Measurements from ENCODE around the gene DMXL1. TPM values are rescaled to one million over a fixed set of nuclear protein-coding genes. Genes with fewer than 3 reads are reported as not detected.

The DMXL1 gene
- polyA plus RNA-seq, 1 of the 3 experiments (the other 2 are of a cell fraction): 6.6 TPM

DNA sequence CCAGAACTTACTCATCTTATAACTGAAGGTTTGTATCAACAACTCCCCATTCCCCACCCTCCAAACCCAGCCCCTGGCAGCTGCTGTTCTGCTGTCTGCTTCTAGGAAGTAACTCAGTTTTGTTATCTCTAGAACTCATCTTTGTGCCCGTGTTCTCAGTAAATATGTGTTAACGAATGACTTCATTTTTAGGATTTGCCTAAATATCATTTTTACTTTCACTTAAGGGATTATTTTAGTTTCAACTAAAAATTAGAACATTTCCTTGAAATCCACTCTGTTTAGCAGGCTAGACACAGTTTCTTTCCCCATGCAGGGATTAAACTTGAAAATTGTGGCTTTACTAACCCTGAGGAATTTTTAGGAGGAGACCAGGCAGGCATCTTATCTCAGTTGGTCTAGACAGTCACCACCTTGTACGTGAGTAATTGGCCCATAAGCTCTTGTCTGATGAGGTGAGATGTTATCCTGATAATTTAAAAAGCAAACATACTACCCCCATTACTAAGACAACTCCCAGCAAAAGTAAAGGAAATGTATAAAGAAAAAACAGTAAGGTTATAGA lies 216.7 kb downstream of the DMXL1 start (continued):
- TF ChIP-seq, protein P1, sequence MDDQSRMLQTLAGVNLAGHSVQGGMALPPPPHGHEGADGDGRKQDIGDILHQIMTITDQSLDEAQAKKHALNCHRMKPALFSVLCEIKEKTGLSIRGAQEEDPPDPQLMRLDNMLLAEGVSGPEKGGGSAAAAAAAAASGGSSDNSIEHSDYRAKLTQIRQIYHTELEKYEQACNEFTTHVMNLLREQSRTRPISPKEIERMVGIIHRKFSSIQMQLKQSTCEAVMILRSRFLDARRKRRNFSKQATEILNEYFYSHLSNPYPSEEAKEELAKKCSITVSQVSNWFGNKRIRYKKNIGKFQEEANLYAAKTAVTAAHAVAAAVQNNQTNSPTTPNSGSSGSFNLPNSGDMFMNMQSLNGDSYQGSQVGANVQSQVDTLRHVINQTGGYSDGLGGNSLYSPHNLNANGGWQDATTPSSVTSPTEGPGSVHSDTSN (IDR thresholded peaks at IDR 0.05): peak; percentile 12; the same call in 1 of the 2 replicates
- no peak for TF ChIP-seq TEAD4 (IDR thresholded peaks at IDR 0.05; ENCODE audit: borderline replicate concordance, insufficient read depth)
- TF ChIP-seq FOXM1 (IDR thresholded peaks at IDR 0.05; ENCODE audit: low read depth): no peak
- no peak for TF ChIP-seq MXI1 (IDR thresholded peaks at IDR 0.05; ENCODE audit: low read depth, low read length)
- no peak for TF ChIP-seq MAX (IDR thresholded peaks at IDR 0.05; ENCODE audit: low read depth)

- H3K79me2 ChIP-seq (ENCODE audit: insufficient read depth): peaks cover 54% of the 10 kb centered on the region
- peak overlapping the region; percentile 73; the same call in 1 of the 2 replicates for H3K4me2 ChIP-seq
Measured at GRCh38 chr5:119288379-119289033, 217.6 kb downstream of the DMXL1 start.

More at GRCh38 chr5:119288379-119289033, 217.6 kb downstream of the DMXL1 start:
- peak overlapping the region; percentile 45 to 86; a peak in 3 of 4 replicates for H3K27ac ChIP-seq (ENCODE audit: low read depth in 2 of 2, low read length in 1 of 2)
- no peaks in the 10 kb centered on the region for H3K9me3 ChIP-seq
- no peak overlapping the region for H2AFZ ChIP-seq (ENCODE audit: low read depth)
- peaks cover 12% of the 10 kb centered on the region for H3F3A ChIP-seq (replicated peaks; ENCODE audit: insufficient read depth)
- no peaks in the 10 kb centered on the region for H3K27me3 ChIP-seq (ENCODE audit: insufficient read depth)
- H3K9ac ChIP-seq: no peak overlapping the region
- ChIA-PET CTCF (no interaction called here), POLR2A (no interaction called here)
- H3K4me1 ChIP-seq (ENCODE audit: control insufficient read depth in 1 of 2, insufficient read depth in 2 of 2, low read depth in 1 of 2, low read length in 1 of 2): peaks cover 15 to 30% of the 10 kb centered on the region in 2 experiments
- H4K20me1 ChIP-seq (ENCODE audit: insufficient read depth): no peaks in the 10 kb centered on the region
- no peak overlapping the region for H3K4me3 ChIP-seq (ENCODE audit: low read depth in 2 of 2, low read length in 1 of 2)
- WGBS (ENCODE audit: low lambda C conversion rate): 66% methylated on average over 2 of the region's 2 CpGs
- TF ChIP-seq MEF2A (IDR thresholded peaks at IDR 0.05; ENCODE audit: borderline replicate concordance, low read depth): no peak
- no peak for TF ChIP-seq JUND (IDR thresholded peaks at IDR 0.05)
- no peak for TF ChIP-seq SMC3 (IDR thresholded peaks at IDR 0.05; ENCODE audit: low read depth, low read length)
- no peak for TF ChIP-seq ELF1 (IDR thresholded peaks at IDR 0.05)
- no peak for TF ChIP-seq MXI1 (IDR thresholded peaks at IDR 0.05; ENCODE audit: low read depth, low read length)
- TF ChIP-seq TCF12 (IDR thresholded peaks at IDR 0.05): no peak
- TF ChIP-seq RAD21 (IDR thresholded peaks at IDR 0.05; ENCODE audit: low read length): no peak
- no peak for TF ChIP-seq POLR2AphosphoS5 (IDR thresholded peaks at IDR 0.05; ENCODE audit: low read depth, low read length)
- TF ChIP-seq, protein P2, sequence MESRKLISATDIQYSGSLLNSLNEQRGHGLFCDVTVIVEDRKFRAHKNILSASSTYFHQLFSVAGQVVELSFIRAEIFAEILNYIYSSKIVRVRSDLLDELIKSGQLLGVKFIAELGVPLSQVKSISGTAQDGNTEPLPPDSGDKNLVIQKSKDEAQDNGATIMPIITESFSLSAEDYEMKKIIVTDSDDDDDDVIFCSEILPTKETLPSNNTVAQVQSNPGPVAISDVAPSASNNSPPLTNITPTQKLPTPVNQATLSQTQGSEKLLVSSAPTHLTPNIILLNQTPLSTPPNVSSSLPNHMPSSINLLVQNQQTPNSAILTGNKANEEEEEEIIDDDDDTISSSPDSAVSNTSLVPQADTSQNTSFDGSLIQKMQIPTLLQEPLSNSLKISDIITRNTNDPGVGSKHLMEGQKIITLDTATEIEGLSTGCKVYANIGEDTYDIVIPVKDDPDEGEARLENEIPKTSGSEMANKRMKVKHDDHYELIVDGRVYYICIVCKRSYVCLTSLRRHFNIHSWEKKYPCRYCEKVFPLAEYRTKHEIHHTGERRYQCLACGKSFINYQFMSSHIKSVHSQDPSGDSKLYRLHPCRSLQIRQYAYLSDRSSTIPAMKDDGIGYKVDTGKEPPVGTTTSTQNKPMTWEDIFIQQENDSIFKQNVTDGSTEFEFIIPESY (IDR thresholded peaks at IDR 0.05; ENCODE audit: borderline replicate concordance, low read depth): no peak
- TF ChIP-seq USF1 (IDR thresholded peaks at IDR 0.05; ENCODE audit: borderline replicate concordance, low read depth): no peak
- TF ChIP-seq NFIC (IDR thresholded peaks at IDR 0.05; ENCODE audit: borderline replicate concordance): no peak
- DNase-seq: no peak
- no peaks in the 10 kb centered on the region for H3K36me3 ChIP-seq (replicated peaks in 1 of 2; ENCODE audit: control insufficient read depth in 1 of 2, insufficient read depth in 2 of 2, low read length in 1 of 2)
- H3K9me2 ChIP-seq: no peaks in the 10 kb centered on the region
